HCT116 (cell line): ENCODE measurements around the gene PROB1. TPM values are rescaled to one million over a fixed set of nuclear protein-coding genes. Genes with fewer than 3 reads are reported as not detected.

Experiments
- ATAC-seq: fragments of 200-7000 bp; cut with Tn5 transposase; 2 replicates; pipeline ENCODE4 v1.9.1; 2020; ENCODE audit warnings: mild to moderate bottlenecking, moderate library complexity
- BruUV-seq: library from RNA; stranded (reverse); fragments of 400-500 nt; replicated peaks from 2 replicates; lab custom pipeline; 2021; lab: Mats Ljungman, UMichigan
- CTCF ChIA-PET: fragments of 300-600 bp; sonication (Branson Sonifier 250); formaldehyde crosslinking; loops from one replicate; lab custom pipeline; 2021; ENCODE audit warnings: antibody characterized with exemption; lab: Charles Lee
- POLR2A ChIA-PET: fragments of 300-600, 350-600 bp; sonication (Branson Sonifier 250); formaldehyde crosslinking; loops from one replicate; lab custom pipeline; 2021; ENCODE audit warnings: antibody characterized with exemption; lab: Charles Lee
- RAD21 ChIA-PET, 2 experiments: fragments of 300-600 bp; sonication (Branson Sonifier 250); formaldehyde crosslinking; loops; one replicate each; lab custom pipeline; 2023; ENCODE audit warnings: low total read pairs in 2 of 2; ENCODE audit not compliant: uncharacterized antibody in 2 of 2, unreplicated experiment in 2 of 2, low non-redundant PET in 1 of 2; lab: Charles Lee
- DNase-seq: peaks from one replicate; pipeline ENCODE4 v3.0.0-alpha.2; 2010; ENCODE audit warnings: low read depth, low spot score
- H2AFZ ChIP-seq: fragments of 200-600 bp; shearing (Covaris generic), sonication (generic); 2 replicates; pipeline ENCODE4 v1.6.1; 2017; ENCODE audit warnings: low read depth, mixed run types, mixed read lengths, antibody characterized with exemption, low read length; ENCODE audit not compliant: poor library complexity, severe bottlenecking
- H3K27ac ChIP-seq: 2 replicates; pipeline ENCODE4 v1.5.1; 2012; ENCODE audit warnings: low read depth, low read length
- H3K27me3 ChIP-seq: fragments of 200-600 bp; sonication (generic); 2 replicates; pipeline ENCODE4 v1.6.1; 2016; ENCODE audit warnings: mixed run types, low read length, mixed read lengths; ENCODE audit not compliant: insufficient read depth
- H3K36me3 ChIP-seq, 2 experiments: fragments of 200-500 bp in 1 of 2; fragments of 200-600 bp in 1 of 2; sonication (Bioruptor generic) in 1 of 2; sonication (generic) in 1 of 2; 2 replicates each; pipeline versions ENCODE4 v1.5.1 to v1.6.1; 2014 to 2016; ENCODE audit warnings: low read length in 2 of 2, inconsistent platforms in 1 of 2, mixed read lengths in 1 of 2, mixed run types in 1 of 2; ENCODE audit not compliant: insufficient read depth in 2 of 2, control insufficient read depth in 1 of 2
- H3K4me1 ChIP-seq, 2 experiments: fragments of 200-600 bp in 1 of 2; sonication (generic) in 1 of 2; 2 replicates each; pipeline versions ENCODE4 v1.5.1 to v1.6.1; 2012 to 2017; ENCODE audit warnings: low read length in 2 of 2, inconsistent platforms in 1 of 2, mild to moderate bottlenecking in 1 of 2, mixed read lengths in 1 of 2, mixed run types in 1 of 2, moderate library complexity in 1 of 2; ENCODE audit not compliant: insufficient read depth in 2 of 2, control insufficient read depth in 1 of 2
- H3K4me2 ChIP-seq: fragments of 200-600 bp; sonication (generic); 2 replicates; pipeline ENCODE4 v1.6.1; 2017; ENCODE audit warnings: mixed run types, low read length, mixed read lengths
- H3K4me3 ChIP-seq, 2 experiments: fragments of 200-600 bp in 1 of 2; sonication (generic) in 1 of 2; replicated peaks in 1 of 2; 2 replicates each; pipeline ENCODE4 v1.5.1; 2011 to 2016; ENCODE audit warnings: low read length in 2 of 2, control low read depth in 1 of 2, low read depth in 1 of 2, mild to moderate bottlenecking in 1 of 2, mixed read lengths in 1 of 2, mixed run types in 1 of 2
- H3K79me2 ChIP-seq: fragments of 200-600 bp; sonication (generic); 2 replicates; pipeline ENCODE4 v1.6.1; 2017; ENCODE audit warnings: mild to moderate bottlenecking, mixed run types, low read length, moderate library complexity, mixed read lengths; ENCODE audit not compliant: insufficient read depth
- H3K9ac ChIP-seq: fragments of 200-600 bp; sonication (generic); 2 replicates; pipeline ENCODE4 v1.6.1; 2016; ENCODE audit warnings: low read length, mixed read lengths
- H3K9me2 ChIP-seq: fragments of 200-600 bp; sonication (generic), shearing (Covaris generic); 2 replicates; pipeline ENCODE4 v1.6.1; 2017; ENCODE audit warnings: mixed run types, mild to moderate bottlenecking, moderate library complexity; ENCODE audit not compliant: insufficient read depth
- H3K9me3 ChIP-seq, 2 experiments: fragments of 200-500 bp in 1 of 2; fragments of 200-600 bp in 1 of 2; sonication (Bioruptor generic) in 1 of 2; sonication (generic) in 1 of 2; 2 replicates each; pipeline ENCODE4 v1.6.1; 2014 to 2017; ENCODE audit warnings: low read length in 2 of 2, mixed read lengths in 2 of 2, inconsistent platforms in 1 of 2, low read depth in 1 of 2, mild to moderate bottlenecking in 1 of 2, mixed run types in 1 of 2, moderate library complexity in 1 of 2; ENCODE audit not compliant: control insufficient read depth in 1 of 2, insufficient read depth in 1 of 2
- H4K20me1 ChIP-seq: fragments of 200-600 bp; sonication (generic), shearing (Covaris generic); 2 replicates; pipeline ENCODE4 v1.6.1; 2017; ENCODE audit warnings: mixed run types, mild to moderate bottlenecking, moderate library complexity; ENCODE audit not compliant: insufficient read depth
- ATF3 ChIP-seq: IDR thresholded peaks from 2 replicates; pipeline ENCODE4 v1.6.1; 2012
- CBX3 ChIP-seq: IDR thresholded peaks from 2 replicates; pipeline ENCODE4 v1.6.1; 2012; ENCODE audit warnings: low read depth
- CEBPB ChIP-seq: IDR thresholded peaks from 2 replicates; pipeline ENCODE4 v1.6.1; 2012; ENCODE audit warnings: low read depth
- CTCF ChIP-seq, 3 experiments: fragments of 200-600 bp in 1 of 3; sonication (generic) in 1 of 3; IDR thresholded peaks in 2 of 3; conservative IDR thresholded peaks in 1 of 3; 2 replicates each; pipeline ENCODE4 v1.5.1; 2012 to 2017; ENCODE audit warnings: low read depth in 2 of 3, low read length in 2 of 3, antibody characterized with exemption in 1 of 3, borderline replicate concordance in 1 of 3, control low read depth in 1 of 3, mild to moderate bottlenecking in 1 of 3, mixed read lengths in 1 of 3, mixed run types in 1 of 3, moderate library complexity in 1 of 3; ENCODE audit not compliant: insufficient read depth in 1 of 3
- ELF1 ChIP-seq: IDR thresholded peaks from 2 replicates; pipeline ENCODE4 v1.6.1; 2012; ENCODE audit warnings: low read depth, borderline replicate concordance
- EZH2 ChIP-seq: fragments of 200-600 bp; sonication (generic); IDR thresholded peaks from 2 replicates; pipeline ENCODE4 v1.6.1; 2017; ENCODE audit warnings: antibody characterized with exemption, mixed run types
- FOSL1 ChIP-seq: IDR thresholded peaks from 2 replicates; pipeline ENCODE4 v1.6.1; 2012; ENCODE audit warnings: low read depth
- JUND ChIP-seq: IDR thresholded peaks from 2 replicates; pipeline ENCODE4 v1.6.1; 2012
- POLR2AphosphoS5 ChIP-seq: IDR thresholded peaks from 2 replicates; pipeline ENCODE4 v1.6.1; 2011; ENCODE audit warnings: mild to moderate bottlenecking, low read depth, low read length, moderate library complexity
- RAD21 ChIP-seq: IDR thresholded peaks from 2 replicates; pipeline ENCODE4 v1.6.1; 2012; ENCODE audit warnings: low read depth, mild to moderate bottlenecking
- SP1 ChIP-seq: IDR thresholded peaks from 2 replicates; pipeline ENCODE4 v1.6.1; 2012; ENCODE audit warnings: low read depth
- YY1 ChIP-seq: IDR thresholded peaks from 2 replicates; pipeline ENCODE4 v1.6.1; 2011; ENCODE audit warnings: low read length, low read depth, moderate library complexity, mild to moderate bottlenecking; ENCODE audit not compliant: insufficient replicate concordance; ENCODE audit errors: extremely low read depth
- ZNF274 ChIP-seq: fragments of 200-500 bp; sonication (Bioruptor generic); IDR thresholded peaks from 2 replicates; pipeline ENCODE4 v1.6.1; 2014; ENCODE audit warnings: mild to moderate bottlenecking, low read depth, low read length, inconsistent platforms
- intact Hi-C: fragments of 100-400 bp; cut with micrococcal nuclease; formaldehyde crosslinking; loops from 2 replicates; pipeline ENCODE4 v1.10.0; 2022
- total RNA-seq: library from RNA; stranded (reverse); gene quantifications from one replicate; pipeline ENCODE4 v1.2.1, GENCODE V29; 2021; ENCODE audit not compliant: unreplicated experiment
- TF ChIP-seq, protein P1 (sequence below): IDR thresholded peaks from 2 replicates; pipeline ENCODE4 v1.6.1; 2012

PROB1 gene
- total RNA-seq, 1 experiment from 2014 or later: 1.7 TPM

- Histone ChIP-seq H3K27ac (peak overlapping the region; percentile 92; the same call in 1 of the 2 replicates), H3K9me2 (no peaks in the 10 kb centered on the region), H2AFZ (no peak overlapping the region), H3K27me3 (no peaks in the 10 kb centered on the region), H4K20me1 (no peaks in the 10 kb centered on the region), H3K79me2 (no peaks in the 10 kb centered on the region), H3K9ac (no peak overlapping the region), H3K4me2 (peak overlapping the region; percentile 70), H3K36me3 (no peaks in the 10 kb centered on the region), H3K4me1 (peaks cover 11 to 24% of the 10 kb centered on the region in 2 experiments), H3K4me3 (peak overlapping the region in 1 of 2 experiments; percentile 49; a peak in 2 of 4 replicates), H3K9me3 (no peaks in the 10 kb centered on the region)
- BruUV-seq: no TSS peak
- ATAC-seq (peak; percentile 40), DNase-seq (peak; percentile 19)
- CTCF ChIA-PET: interaction anchor here (0.9 to 1.8 kb wide), 5 partner anchors 10 to 117 kb away, joined by 3 to 10 read pairs (median 3); no protein-coding TSS in a partner anchor
- RAD21 ChIA-PET: no interaction called here
- peak; percentile 53 for TF ChIP-seq RAD21
- TF ChIP-seq EZH2: no peak
- TF ChIP-seq CTCF (IDR thresholded peaks at IDR 0.05 in 2 of 3, conservative IDR thresholded peaks at IDR 0.05 in 1 of 3; ENCODE audit: borderline replicate concordance in 1 of 3, insufficient read depth in 1 of 3, low read depth in 2 of 3, low read length in 2 of 3): peak; percentile 38 to 82 (median 81); a peak in 5 of 6 replicates
- TF ChIP-seq CBX3: peak; percentile 29; the same call in 1 of the 2 replicates
- TF ChIP-seq YY1: peak; percentile 9
- intact Hi-C loops: no loop called here
- POLR2A ChIA-PET: interaction anchor here (1.0 kb wide), 1 partner anchor 109 kb away, joined by 3 read pairs; the partner anchor contains the start of gene MATR3
These were observed 7.8 kb upstream of the PROB1 start for GRCh38 chr5:139402561-139403158.

DNA sequence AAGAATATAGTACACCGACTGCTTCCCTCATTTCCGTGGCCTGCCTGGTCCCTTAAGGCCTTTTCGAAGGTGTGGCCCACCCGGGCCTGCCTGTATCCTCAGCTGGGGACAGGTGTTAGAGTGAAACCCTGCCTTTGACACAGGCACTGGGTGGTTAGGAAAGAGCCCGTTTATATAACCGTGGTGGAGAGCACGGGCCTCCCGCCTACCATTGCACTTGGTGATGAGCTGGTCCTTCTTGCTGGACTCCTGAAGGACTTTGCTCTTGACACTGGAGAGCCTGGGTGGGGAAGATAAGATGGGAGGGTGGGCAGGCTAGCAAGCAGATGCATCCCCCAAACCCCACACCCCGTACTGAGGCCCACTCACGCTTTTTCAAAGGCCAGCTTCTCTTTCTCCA lies 6.6 kb upstream of the PROB1 start:
- RAD21 ChIA-PET: no interaction called here
- BruUV-seq: no TSS peak

More for the DNA sequence above, 6.6 kb upstream of the PROB1 start:
- Histone ChIP-seq H3K4me3 (no peak overlapping the region), H3K9me2 (no peaks in the 10 kb centered on the region), H3K4me2 (no peak overlapping the region), H2AFZ (no peak overlapping the region), H3K9ac (no peak overlapping the region), H4K20me1 (no peaks in the 10 kb centered on the region), H3K27me3 (no peaks in the 10 kb centered on the region), H3K79me2 (no peaks in the 10 kb centered on the region), H3K4me1 (peaks cover 11 to 24% of the 10 kb centered on the region in 2 experiments), H3K36me3 (no peaks in the 10 kb centered on the region), H3K9me3 (no peaks in the 10 kb centered on the region), H3K27ac (no peak overlapping the region)
- ATAC-seq (no peak), DNase-seq (no peak)
- ChIA-PET POLR2A (no interaction called here), CTCF (interaction anchor here (1.3 kb wide), 1 partner anchor 9 kb away, joined by 10 read pairs; no protein-coding TSS in a partner anchor)
- no peak for TF ChIP-seq SP1
- TF ChIP-seq ATF3: no peak
- TF ChIP-seq, protein P1, sequence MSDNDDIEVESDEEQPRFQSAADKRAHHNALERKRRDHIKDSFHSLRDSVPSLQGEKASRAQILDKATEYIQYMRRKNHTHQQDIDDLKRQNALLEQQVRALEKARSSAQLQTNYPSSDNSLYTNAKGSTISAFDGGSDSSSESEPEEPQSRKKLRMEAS: no peak
- TF ChIP-seq POLR2AphosphoS5: no peak
- no peak for TF ChIP-seq FOSL1
- no peak for TF ChIP-seq CEBPB
- TF ChIP-seq RAD21: no peak
- no peak for TF ChIP-seq JUND
- TF ChIP-seq ELF1: no peak
- TF ChIP-seq ZNF274: no peak
- intact Hi-C loops: no loop called here
